Measurements from ENCODE around the gene ITIH2. TPM values are rescaled to one million over a fixed set of nuclear protein-coding genes. Genes with fewer than 3 reads are reported as not detected.

The ITIH2 gene, protein sequence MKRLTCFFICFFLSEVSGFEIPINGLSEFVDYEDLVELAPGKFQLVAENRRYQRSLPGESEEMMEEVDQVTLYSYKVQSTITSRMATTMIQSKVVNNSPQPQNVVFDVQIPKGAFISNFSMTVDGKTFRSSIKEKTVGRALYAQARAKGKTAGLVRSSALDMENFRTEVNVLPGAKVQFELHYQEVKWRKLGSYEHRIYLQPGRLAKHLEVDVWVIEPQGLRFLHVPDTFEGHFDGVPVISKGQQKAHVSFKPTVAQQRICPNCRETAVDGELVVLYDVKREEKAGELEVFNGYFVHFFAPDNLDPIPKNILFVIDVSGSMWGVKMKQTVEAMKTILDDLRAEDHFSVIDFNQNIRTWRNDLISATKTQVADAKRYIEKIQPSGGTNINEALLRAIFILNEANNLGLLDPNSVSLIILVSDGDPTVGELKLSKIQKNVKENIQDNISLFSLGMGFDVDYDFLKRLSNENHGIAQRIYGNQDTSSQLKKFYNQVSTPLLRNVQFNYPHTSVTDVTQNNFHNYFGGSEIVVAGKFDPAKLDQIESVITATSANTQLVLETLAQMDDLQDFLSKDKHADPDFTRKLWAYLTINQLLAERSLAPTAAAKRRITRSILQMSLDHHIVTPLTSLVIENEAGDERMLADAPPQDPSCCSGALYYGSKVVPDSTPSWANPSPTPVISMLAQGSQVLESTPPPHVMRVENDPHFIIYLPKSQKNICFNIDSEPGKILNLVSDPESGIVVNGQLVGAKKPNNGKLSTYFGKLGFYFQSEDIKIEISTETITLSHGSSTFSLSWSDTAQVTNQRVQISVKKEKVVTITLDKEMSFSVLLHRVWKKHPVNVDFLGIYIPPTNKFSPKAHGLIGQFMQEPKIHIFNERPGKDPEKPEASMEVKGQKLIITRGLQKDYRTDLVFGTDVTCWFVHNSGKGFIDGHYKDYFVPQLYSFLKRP
- not detected in 2 replicates for total RNA-seq

DNA sequence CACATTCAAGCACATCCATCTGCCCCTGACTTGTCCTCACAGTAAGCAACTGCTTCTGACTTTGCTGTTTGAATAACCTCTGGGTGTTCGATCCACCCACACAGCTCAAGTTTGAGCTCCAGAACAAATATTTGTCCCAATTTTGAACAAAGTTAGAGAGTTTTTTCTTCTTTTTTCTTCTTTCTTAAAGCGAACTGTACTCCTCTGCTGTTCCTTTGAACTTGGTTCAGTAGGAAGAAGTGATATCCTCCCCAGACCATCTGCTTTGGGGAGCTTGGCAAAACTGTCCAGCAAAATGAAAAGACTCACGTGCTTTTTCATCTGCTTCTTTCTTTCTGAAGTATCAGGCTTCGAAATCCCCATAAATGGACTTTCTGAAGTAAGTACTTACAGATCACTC lies at the start of gene ITIH2:
Gene ITIH2 (plus strand): TSS at position 177 of the 400 bp plus-strand sequence. CDS start 119 bp downstream, at position 296.

DNA sequence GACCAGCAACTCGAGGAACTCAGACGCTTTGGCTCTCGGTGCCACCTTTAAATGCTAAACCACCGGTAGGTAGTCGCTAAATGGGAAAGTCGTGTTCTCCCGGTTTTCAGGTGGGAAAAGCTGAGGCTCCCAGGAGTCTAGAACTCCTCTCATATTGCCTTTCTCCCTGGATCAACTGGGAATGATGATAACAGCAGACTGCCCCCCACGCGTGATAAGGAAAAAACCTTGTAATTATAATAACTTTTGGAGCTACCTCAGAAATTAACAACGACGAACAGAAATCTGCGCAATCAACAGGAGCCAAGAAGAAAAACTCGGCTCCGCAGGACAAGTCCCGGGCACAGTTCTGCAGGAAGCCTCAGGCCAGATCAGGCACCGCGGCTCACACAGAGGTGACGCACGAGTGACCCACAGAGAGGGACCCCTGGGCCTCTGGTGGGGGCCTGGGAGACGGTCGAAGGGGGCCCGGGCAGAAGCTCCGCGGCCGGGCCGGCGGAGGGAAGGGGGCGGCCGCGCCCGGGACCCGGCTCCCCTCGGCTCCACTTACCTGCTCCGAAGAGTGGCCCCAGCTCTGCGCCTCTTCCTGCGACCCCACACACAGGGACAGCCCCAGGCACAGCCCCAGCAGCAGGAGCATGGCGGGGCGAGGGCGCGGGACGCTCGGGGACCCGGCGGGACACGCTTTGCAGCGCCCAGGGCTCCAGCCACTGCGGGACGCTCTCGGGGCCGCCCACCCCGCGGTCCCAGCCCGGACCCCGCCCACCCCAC lies 36.7 kb upstream of the ITIH2 start, which contains the start of gene ITIH5:
Gene ITIH5 (minus strand): TSS at position 714 of the 771 bp plus-strand sequence. CDS start 74 bp downstream, at position 640.

DNA sequence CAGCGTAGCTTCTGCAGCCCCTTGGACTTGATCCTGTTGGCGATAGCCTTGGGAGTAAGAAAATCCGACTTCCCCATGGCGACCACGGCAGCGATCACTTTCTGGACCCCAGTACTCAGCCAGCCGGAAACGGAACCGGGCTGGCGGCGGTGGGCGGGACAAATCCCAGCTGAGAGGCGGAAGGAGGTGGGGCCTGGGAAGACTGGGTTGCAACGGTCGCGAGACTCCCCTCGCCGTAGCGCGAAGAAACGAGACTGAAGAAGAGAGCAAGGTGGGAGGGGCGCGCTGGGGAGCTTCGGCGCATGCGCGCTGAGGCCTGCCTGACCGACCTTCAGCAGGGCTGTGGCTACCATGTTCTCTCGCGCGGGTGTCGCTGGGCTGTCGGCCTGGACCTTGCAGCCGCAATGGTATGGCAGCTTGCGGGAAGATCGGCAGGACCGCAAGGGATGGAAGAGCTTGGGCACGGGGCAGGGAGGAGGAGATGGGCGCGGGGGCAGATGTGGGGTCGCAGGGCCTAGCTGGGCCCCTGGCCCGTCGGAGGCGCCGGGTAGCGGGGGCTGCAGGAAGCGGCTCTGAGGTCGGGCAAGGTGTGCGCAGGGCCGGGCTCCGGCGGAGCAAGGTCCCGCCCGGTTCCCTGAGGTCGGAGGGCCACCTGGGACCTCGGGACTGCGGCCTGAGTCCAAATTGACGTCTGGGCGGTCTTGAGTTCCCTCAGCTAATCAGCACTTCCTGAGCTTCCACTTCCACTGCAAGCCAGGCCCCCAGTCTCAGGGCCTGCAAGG lies 84.9 kb downstream of the ITIH2 start, which contains the start of the genes ATP5F1C and KIN:
Gene ATP5F1C (plus strand): TSS at position 321 of the 782 bp plus-strand sequence. CDS start 31 bp downstream, at position 352.
Gene KIN (minus strand): TSS at position 137 of the 782 bp plus-strand sequence. CDS start 60 bp downstream, at position 77.

Other genes starting within 250 kb of the ITIH2 start
- not detected in 2 replicates for gene ITIH5, start 36.4 kb upstream of the ITIH2 start, total RNA-seq
- 10.2 and 12.0 TPM in 2 replicates for gene KIN, start 84.7 kb downstream of the ITIH2 start, total RNA-seq
- gene ATP5F1C, start 84.9 kb downstream of the ITIH2 start, total RNA-seq, result 375 and 384 TPM in 2 replicates
- gene TAF3, start 115.2 kb downstream of the ITIH2 start, total RNA-seq, result 6.5 and 7.4 TPM in 2 replicates

All from thoracic aorta endothelial cell (primary cell).